22Rv1 (cell line): Measurements from ENCODE around the gene UBE2H.
"Not testable (repeated sequence)": the region's sequence is repeated elsewhere in the genome, so short reads cannot be mapped to it uniquely, and the experiment has no call there.

ENCODE experiments used
- H3K27ac ChIP-seq: fragments of 450-650 bp; 2 replicates; pipeline ENCODE4 v1.5.1; 2017
- CTCF ChIP-seq: fragments of 450-650 bp; IDR thresholded peaks from 2 replicates; pipeline ENCODE4 v1.5.1; 2017; ENCODE audit warnings: mild to moderate bottlenecking
- ZFX ChIP-seq: fragments of 450-650 bp; IDR thresholded peaks from 2 replicates; pipeline ENCODE4 v1.6.1; 2017; ENCODE audit warnings: antibody characterized with exemption, borderline replicate concordance

The UBE2H gene

DNA sequence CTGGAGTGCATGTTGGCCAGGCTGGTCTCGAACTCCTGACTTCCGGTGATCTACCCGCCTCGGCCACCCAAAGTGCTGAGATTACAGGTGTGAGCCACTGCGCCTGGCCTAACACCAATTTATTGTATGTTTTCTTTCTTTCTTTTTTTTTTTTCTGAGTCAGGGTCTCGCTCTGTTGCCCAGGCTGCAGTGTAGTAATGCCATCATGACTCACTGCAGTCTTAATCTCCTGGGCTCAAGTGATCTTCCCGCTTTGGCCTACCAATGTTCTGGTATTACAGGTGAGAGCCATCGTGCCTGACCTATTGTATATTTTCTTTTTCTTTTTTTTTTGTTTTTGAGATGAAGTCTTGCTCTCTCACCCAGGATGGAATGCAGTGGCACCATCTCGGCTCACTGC, 33.8 kb upstream of the UBE2H start:
- no peak overlapping the region for H3K27ac ChIP-seq
- TF ChIP-seq CTCF (no peak), ZFX (no peak)

DNA sequence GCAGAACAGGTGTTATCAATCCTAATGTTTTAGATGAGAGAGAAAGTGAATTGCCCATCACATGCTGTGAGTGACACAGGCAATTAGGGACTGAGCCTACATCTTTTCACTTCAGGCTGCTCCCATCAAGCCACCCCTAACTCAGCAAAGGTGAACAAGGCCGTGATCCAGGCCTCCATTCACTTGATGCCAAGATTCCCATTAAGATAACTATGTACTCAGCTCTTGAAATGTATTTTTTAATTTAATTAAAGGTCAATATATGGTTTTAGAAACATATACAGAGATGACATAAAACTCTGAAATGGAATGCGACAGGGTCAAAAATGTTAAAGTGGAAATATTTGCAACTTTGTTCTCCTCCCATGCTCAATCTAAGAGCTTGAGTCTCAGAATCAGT, 27.9 kb upstream of the UBE2H start:
- TF ChIP-seq CTCF, result no peak
- TF ChIP-seq ZFX, result no peak
- H3K27ac ChIP-seq, result no peak overlapping the region

- H3K27ac ChIP-seq, result no peak overlapping the region
- TF ChIP-seq CTCF (no peak), ZFX (no peak)
Measured at GRCh38 chr7:129975309-129975708, 22.5 kb upstream of the UBE2H start.

DNA sequence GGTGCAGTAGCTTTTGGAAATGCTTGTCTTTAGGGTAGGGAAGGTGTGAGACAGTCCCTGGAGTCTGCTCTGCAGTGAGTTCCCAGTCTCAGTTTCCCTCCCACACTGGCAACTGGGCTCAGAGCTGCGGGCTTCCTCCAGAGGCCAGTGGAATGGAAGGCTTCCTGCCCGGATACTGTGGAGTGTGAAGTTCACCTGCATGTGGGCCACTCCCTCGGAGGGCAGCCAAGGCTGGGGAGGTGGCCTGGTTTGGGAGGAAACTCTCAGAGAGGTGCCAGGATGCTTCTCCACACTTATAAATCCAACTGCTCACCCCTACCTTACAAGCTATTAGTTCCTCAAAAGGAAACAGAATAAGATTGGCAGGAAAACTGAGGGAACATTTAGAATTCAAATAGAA, 18.1 kb upstream of the UBE2H start:
- peak overlapping the region; percentile 85 for H3K27ac ChIP-seq
- TF ChIP-seq CTCF (no peak), ZFX (no peak)

- TF ChIP-seq ZFX (no peak), CTCF (no peak)
- H3K27ac ChIP-seq, result peak overlapping the region; percentile 85
Measured at GRCh38 chr7:129969881-129970446, 17.2 kb upstream of the UBE2H start.

- TF ChIP-seq CTCF (no peak), ZFX (no peak)
Measured at GRCh38 chr7:129968592-129969383, 16.0 kb upstream of the UBE2H start.

DNA sequence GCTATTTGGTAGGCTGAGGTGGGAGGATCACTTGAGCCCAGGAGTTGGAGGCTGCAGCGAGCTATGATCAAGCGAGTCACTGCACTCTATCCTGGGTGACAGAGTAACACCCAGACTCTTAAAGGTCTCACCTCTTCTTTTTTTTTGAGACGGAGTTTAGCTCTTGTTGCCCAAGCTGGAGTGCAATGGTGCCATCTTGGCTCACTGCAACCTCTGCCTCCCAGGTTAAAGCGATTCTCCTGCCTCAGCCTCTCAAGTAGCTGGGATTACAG, 7.4 kb upstream of the UBE2H start:
- H3K27ac ChIP-seq, result not testable (repeated sequence)

More at GRCh38 chr7:129968592-129969383, 16.0 kb upstream of the UBE2H start:
- peak overlapping the region; percentile 85 for H3K27ac ChIP-seq
